NCI-H526 treated with DMSO at 0.1 percent for 48 hours (cell line): Measurements from ENCODE around the gene GJB5.
"Not testable (repeated sequence)": the region's sequence is repeated elsewhere in the genome, so short reads cannot be mapped to it uniquely, and the experiment has no call there.

Experiments used
- DNase-seq: peaks from one replicate; lab custom pipeline; 2025; lab: John Stamatoyannopoulos, UW

The GJB5 gene

DNA sequence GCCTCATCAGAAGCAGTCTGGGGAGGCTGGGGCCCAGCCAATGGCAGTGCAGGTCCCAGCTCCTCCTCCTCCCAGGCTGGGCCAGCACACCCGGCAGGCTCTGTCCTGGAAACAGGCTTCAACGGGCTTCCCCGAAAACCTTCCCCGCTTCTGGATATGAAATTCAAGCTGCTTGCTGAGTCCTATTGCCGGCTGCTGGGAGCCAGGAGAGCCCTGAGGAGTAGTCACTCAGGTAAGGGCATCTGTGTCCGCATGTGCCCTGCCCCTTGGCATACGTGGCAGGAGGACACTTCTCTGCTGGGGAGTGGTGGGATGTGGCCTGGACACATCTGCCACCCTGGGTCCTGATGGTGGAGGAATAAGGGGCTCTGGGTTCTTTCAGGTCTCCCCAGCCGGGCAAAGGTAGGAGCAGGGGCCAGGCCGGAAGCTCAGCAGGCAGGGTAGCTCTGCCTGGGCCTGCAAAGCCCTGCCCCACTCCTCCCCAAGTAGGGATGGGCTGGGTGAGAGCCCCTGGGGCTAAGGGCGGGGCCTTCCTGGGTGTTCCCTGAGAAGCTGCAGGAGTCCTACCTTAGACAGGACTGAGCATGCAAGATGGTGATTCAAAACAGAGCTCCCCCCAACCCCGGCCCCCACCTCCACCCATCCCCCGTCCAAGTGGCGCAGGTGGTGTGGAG lies at the start of gene GJB5:
Gene GJB5 (plus strand): TSS at position 84 of the 674 bp plus-strand sequence. CDS start 2,284 bp downstream, outside the sequence.
- DNase-seq: no peak

DNA sequence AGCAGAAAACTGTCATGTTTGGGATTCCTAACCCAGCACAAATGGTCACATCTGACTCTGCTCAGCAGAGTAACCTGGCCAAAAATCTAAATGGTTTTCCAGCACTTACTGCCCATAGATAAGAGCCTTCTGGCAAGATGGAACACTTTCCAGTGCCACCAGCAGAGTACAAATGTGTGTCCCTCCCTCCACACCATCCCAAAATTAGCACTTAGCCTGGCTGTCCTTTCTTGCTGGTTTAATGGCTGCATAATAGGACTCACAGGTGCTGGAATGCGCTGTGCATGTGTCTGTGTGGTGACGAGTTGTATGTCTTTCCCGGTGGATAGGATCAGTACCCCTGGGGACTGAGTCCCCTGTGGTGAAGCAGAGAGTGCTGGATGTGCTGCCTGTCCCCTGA lies 49.8 kb upstream of the GJB5 start:
- DNase-seq: no peak

- DNase-seq: no peak
Measured at GRCh38 chr1:34708106-34708505, 46.7 kb upstream of the GJB5 start.

- DNase-seq: no peak
Measured at GRCh38 chr1:34709547-34709946, 45.3 kb upstream of the GJB5 start.

- DNase-seq: no peak
Measured at GRCh38 chr1:34710812-34711211, 44.0 kb upstream of the GJB5 start.

GRCh38 chr1:34711485-34711884 lies 43.4 kb upstream of the GJB5 start:
- DNase-seq: no peak

DNA sequence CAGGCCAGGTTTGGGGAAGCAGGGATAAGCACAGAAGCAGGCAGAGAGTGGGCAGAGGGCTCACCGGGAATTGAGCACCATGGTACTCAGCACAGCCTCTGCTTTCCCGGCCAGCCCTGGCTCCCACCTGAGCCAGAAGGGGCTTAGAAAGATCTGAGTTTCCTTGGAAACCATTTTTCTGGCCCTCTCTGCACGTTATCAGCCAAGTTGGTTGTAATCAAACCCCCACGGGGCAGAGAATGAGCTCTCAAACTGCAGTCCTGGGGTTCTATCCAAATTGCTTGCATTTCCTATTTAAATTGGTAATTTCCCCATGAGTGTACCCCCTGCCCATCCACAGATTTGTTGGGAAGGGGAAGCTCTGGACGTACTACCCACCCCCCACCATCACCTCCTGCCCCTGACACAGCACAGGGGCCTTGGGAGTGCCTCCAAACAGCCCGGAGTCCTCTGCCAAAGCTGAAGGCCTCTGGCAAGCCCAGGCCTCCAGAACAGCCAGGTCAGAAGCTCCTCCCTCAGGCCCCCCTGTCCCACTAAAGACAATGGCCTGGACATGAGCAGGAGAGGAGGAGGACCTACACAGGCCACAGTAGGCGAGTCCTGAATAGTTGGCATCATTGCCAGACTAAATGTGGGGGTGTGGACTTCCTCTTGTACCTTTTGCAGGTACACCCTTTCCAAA lies 42.7 kb upstream of the GJB5 start:
- DNase-seq: no peak

DNA sequence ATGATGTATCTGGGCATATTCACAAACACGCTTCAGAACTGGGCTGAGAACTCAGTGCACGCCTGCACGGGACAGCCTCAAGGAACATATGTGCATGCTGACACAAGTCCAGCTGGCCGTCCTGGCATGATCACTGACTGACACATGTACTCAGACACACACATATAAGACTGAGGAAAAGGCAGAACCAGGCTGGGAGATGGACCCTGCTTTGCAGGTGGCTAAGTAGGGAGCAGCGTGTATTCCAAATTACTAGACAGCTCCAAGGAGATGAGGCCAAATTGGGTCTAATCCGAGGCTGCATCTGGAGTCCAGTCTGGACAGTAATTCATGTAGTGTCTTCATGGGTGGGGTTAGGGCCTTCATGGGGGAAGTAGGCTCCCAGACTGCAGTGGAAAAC lies 41.4 kb upstream of the GJB5 start:
- DNase-seq: no peak

DNA sequence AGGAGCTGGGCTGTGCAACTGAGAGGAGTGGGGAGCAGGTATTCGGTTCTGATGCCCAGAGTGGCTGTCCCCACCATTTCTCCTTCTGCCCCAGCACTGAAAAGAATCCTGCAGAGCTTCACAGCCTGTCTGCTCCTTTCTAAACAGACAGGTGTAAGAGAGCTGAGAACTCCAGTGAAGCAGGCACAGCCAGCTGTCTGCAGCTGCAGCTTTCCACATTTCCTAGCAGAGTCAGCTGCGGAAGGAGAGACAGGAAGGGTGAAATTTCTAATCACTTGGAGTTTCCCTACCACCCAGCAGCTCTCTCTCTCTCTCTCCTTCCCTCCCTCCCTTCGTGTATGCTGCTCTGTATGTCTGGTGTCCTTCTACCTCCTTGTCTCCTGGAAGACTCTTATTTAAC lies 40.5 kb upstream of the GJB5 start:
- no peak for DNase-seq

GRCh38 chr1:34715139-34715538 lies 39.7 kb upstream of the GJB5 start:
- no peak for DNase-seq

- DNase-seq: no peak
Measured at GRCh38 chr1:34721241-34721640, 33.6 kb upstream of the GJB5 start.

- DNase-seq: no peak
Measured at GRCh38 chr1:34721646-34722355, 33.0 kb upstream of the GJB5 start.

GRCh38 chr1:34726861-34727260 lies 28.0 kb upstream of the GJB5 start:
- no peak for DNase-seq

- no peak for DNase-seq
Measured at GRCh38 chr1:34730485-34730884, 24.4 kb upstream of the GJB5 start.

DNA sequence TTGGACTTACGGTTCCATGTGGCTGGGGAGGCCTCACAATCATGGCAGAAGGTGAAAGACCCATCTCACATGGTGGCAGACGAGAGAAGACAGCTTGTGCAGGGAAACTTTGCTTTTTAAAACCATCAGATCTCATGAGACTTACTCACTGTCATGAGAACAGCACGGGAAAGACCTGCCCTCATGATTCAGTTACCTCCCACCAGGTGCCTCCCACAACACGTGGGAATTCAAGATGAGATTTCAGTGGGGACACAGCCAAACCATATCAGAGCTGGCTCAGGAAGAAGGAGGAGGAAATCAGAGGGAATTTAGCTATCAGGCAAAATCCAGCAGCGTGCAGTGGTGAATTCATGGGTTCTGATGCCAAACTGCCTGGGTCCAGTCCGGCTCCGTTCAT lies 22.0 kb upstream of the GJB5 start:
- DNase-seq: not testable (repeated sequence)

DNA sequence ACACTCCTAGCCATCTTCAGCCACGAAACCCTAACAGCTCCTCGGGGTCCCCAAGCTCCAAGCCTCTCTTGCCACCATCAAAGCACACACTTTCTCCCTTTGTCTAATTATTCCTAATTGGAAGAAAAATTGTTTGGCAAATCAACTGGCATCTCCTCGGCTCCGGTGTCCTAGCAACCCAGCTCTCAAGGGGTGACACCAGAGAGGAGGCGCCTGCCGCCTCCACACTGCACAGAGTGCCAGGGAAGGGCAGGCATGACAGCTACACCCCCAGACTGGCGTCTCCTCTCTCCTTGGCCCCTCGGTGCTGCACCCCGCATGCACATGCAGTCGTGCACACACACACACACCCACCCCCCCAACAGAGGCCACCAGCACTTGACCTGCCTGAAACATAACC lies 18.2 kb upstream of the GJB5 start:
- DNase-seq: no peak

DNA sequence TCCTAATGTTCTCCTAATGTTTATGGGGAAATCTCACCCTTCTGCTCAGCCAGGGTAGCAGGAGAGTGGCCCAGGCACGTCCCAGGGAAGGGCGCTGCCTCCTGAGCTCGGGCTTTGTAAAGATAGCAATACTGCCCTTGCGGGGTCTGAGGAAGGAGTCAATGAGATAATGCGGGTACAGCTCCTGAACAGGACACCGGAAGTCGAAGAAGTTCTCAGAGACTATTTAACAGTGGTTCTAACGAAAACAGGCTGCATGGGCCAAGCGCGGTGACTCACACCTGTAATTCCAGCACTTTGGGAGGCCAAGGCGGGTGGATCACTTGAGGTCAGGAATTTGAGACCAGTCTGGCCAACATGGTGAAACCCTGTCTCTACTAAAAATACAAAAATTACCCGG lies 17.6 kb upstream of the GJB5 start:
- DNase-seq: not testable (repeated sequence)

GRCh38 chr1:34739613-34740012 lies 15.2 kb upstream of the GJB5 start:
- DNase-seq: no peak

DNA sequence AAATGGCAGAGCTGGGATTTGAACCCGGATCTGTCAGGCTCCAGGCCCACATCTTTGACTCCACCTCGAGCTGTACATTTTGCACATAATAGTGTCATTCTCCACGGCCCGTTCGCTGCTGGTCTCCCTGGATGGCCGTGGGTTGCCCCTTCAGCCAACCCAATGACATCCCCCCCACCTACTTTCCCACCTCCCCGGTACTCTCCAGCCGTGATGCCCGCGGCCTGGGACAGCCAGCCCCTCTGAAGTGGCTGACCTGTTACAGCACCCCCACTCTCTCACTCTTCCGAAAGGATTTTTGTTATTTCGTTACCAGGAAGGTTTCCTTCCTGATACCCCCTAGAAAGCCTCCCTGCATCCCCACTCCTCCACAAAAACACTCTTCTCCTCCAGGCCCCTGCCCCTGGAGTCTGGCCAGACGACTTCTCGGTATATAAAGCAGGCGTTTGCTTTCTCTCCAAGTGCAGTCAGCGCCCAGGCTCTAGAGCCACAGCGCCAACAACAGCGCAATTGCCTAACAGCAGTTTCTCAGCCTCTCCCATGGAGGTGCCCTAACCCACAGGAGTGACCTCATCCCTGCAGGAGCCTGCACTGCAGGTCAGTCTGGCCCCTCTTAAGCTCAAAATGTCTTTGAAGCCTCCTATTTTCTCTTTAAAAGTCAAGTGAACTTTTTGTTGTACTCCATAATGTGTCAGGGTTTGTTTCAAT lies 14.5 kb upstream of the GJB5 start:
- no peak for DNase-seq

DNA sequence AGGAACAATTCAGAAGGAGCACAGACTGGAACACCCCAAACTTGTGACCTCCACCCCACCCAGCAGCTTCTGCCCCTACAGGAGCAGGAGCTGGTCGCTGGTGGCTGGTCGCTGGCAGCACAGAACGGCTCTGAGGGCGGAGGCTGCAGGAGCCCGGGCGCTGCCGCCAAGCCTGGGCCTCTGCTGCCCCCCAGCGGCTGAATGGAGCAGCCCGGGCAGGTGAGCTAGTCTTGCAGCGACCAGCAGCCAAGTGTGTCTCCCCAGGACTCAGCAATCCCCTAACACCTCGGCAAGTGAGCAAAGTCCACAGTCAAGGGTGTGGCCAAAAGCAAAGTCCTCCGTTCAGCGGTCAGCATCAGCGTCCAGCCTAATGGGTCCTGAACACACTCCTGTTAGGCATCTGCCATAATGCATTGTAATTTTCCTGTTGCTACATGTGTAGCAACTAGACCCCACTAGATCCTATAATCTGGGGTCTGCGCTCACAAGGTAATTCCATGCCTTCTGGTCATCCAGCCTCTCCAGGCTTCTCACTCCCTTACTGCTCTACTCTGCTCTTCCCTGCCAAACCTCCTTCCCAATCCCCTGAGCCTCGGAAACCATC lies 12.1 kb upstream of the GJB5 start:
- no peak for DNase-seq

DNA sequence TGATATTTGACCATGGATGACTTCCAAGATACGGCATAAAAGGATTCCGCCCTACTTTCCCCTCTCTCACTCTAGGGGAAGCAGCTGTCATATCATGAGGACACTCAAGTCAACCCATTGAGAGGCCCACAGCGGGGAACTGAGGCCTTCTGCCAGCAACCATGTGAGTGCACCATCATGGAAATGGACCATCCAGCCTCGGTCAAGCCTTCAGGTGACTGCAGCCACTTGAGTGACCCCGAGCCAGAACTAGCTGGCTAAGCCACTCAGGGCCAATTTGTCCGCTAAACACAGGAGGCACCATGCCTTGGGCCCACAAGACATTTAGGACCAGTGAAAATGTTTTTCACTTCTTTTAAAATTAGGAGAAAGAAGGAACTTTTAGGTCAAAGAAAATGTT lies 11.1 kb upstream of the GJB5 start:
- DNase-seq: no peak

GRCh38 chr1:34744851-34745250 lies 10.0 kb upstream of the GJB5 start:
- no peak for DNase-seq
